ENCODE data around the gene CHN2.

Gene CHN2

GRCh38 chr7:29484280-29484679 lies 289.7 kb downstream of the CHN2 start:
- no peak for DNase-seq

- DNase-seq = peak in 43 of 58 donors; percentile 13 to 87 (median 60)
Observed at GRCh38 chr7:29485339-29486190, 291.0 kb downstream of the CHN2 start.

- peak in 48 of 58 donors; percentile 11 to 88 (median 64) for DNase-seq
Observed at GRCh38 chr7:29486191-29486700, 291.7 kb downstream of the CHN2 start.

GRCh38 chr7:29487424-29487823 lies 292.8 kb downstream of the CHN2 start:
- no peak for DNase-seq

GRCh38 chr7:29488203-29488970 lies 293.8 kb downstream of the CHN2 start:
- DNase-seq = no peak

GRCh38 chr7:29488977-29489376 lies 294.4 kb downstream of the CHN2 start:
- DNase-seq = no peak

GRCh38 chr7:29490094-29490607 lies 295.6 kb downstream of the CHN2 start:
- DNase-seq = no peak

- DNase-seq = no peak
Observed at GRCh38 chr7:29494350-29494749, 299.8 kb downstream of the CHN2 start.

- no peak for DNase-seq
Observed at GRCh38 chr7:29495653-29496052, 301.1 kb downstream of the CHN2 start.

GRCh38 chr7:29496355-29497020 lies 301.9 kb downstream of the CHN2 start:
- no peak for DNase-seq

GRCh38 chr7:29499932-29500331 lies 305.4 kb downstream of the CHN2 start:
- no peak for DNase-seq

- DNase-seq = no peak
Observed at GRCh38 chr7:29500719-29501118, 306.1 kb downstream of the CHN2 start.

- no peak for DNase-seq
Observed at GRCh38 chr7:29502133-29502532, 307.6 kb downstream of the CHN2 start.

GRCh38 chr7:29505931-29506330 lies 311.4 kb downstream of the CHN2 start:
- DNase-seq = no peak

- no peak for DNase-seq
Observed at GRCh38 chr7:29508608-29509007, 314.0 kb downstream of the CHN2 start.

- no peak for DNase-seq
Observed at GRCh38 chr7:29510028-29510427, 315.5 kb downstream of the CHN2 start.

GRCh38 chr7:29511337-29511736 lies 316.8 kb downstream of the CHN2 start:
- no peak for DNase-seq

GRCh38 chr7:29511851-29512250 lies 317.3 kb downstream of the CHN2 start:
- DNase-seq = no peak

- no peak for DNase-seq
Observed at GRCh38 chr7:29516491-29516890, 321.9 kb downstream of the CHN2 start.

GRCh38 chr7:29518616-29519015 lies 324.0 kb downstream of the CHN2 start:
- DNase-seq = no peak

- no peak for DNase-seq
Observed at GRCh38 chr7:29523728-29524127, 329.2 kb downstream of the CHN2 start.
